Hematopoietic multipotent progenitor cell (in vitro differentiated cells): ENCODE measurements around the gene LILRA2. TPM values are rescaled to one million over a fixed set of nuclear protein-coding genes. Genes with fewer than 3 reads are reported as not detected.
"Not testable (repeated sequence)": the region's sequence is repeated elsewhere in the genome, so short reads cannot be mapped to it uniquely, and the experiment has no call there.

Experiments used
- DNase-seq, 3 donors: peaks; one replicate each; pipeline ENCODE4 v3.0.0-alpha.2; 2011 to 2015; ENCODE audit warnings: low read depth in 2 of 3, low spot score in 2 of 3
- total RNA-seq: library from RNA; depleted of rRNA; stranded (reverse); fragments of >200 nt; gene quantifications from one replicate; pipeline ENCODE4 v1.2.3, GENCODE V29; 2012

The LILRA2 gene
- total RNA-seq, 1 donor: 12.9 TPM

DNA sequence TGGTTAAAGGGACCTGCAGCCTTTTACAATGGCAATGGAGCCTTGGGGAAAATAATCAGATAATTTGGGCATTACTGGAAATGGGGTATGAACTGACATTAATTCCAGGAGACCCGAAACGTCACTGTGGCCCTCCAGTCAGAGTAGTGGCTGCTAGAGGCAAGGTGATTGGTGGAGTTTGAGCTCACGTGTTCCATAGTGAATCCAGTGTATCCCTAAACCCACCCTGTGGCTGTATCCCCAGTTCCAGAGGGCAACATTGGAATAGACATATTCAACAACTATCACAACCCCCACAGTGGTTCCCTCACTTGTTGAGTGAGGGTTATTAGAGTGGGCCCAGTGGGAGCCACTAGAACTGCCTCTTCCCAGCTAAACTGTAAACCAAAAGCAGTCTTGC lies 3.3 kb upstream of the LILRA2 start:
- no peak for DNase-seq

DNA sequence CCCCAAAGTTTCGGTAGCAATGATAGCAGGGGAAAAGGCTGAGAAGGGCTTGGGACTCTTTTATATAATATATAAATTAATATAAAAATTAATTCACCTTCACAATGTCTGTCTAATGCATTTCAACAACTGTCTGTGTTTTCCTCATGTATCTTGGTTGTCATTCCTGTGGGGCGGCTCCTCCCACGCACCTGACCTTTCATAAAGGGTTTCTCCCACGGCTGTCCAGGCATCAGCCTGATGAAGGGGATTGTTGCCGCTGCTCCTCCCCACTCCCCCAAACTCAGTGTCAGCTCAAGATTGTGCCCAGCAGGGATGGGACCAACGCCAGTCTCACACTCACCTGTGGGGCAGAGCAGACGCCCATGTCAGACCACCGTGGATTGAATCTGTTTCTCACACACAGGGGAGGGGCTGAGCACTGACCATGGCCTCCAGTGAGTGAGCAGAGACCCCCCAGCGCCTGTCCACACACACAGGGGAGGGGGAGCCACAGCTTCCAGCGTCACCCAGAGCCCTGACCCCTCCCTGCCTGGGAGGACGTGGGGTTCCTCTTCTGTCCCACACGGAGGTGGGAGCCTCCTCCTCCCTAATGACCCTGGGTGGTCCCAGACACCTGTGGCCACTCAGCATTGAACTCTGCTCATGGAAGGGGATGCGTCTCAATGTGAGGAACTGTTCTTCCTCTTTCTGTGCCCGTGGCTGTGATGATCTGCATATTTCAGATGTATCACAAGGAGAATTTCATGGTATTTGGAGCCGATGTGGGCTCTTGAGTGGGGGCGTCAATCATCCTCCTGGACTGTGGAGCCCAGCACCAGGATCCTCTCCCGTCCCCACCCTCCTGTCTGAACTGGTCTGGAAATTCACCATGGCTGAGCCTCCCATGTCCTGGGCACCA lies 1.6 kb upstream of the LILRA2 start:
- peak in 1 of 3 donors; percentile 62 for DNase-seq

DNA sequence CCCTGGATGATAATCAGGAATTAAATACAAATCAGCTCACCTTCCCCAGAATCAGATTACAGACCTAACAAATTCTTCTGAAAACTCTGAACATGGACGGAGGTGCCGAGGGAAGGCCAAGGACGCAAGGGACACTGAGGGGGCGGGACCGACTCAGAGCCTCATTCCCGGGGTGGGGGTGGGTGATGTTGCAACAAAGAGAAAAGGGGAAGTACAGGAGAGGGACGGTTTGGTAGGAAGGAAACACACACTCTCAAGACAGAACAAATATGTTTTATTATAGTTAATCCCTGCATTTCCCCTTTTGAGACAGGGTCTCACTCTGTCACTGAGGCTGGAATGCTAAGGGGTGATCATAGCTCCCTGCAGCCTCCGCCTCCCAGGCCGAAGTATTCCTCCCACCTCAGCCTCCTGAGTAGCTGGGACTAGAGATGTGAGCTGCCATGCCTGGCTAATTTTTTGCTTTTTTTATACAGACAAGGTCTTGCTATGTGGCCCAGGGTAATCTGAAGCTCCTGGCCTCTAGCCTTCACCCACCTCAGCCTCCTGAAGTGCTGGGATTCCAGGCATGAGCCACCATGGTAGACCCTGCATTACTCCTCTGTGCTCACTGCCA lies 786 bp upstream of the LILRA2 start:
- DNase-seq: peak in 2 of 3 donors; percentile 70 to 80

DNA sequence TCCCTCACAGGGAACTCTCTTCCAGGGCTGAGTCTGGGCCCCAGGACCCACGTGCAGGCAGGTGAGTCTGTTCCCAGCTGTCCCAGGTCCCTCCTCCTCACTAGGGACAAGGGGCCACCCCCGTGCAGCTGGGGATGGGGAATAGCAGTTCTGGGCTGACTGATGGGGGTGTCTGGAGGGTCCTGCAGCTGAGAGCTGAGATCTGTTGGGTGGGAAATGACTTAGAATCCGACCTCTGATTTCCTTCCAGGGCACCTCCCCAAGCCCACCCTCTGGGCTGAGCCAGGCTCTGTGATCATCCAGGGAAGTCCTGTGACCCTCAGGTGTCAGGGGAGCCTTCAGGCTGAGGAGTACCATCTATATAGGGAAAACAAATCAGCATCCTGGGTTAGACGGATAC lies 461 bp downstream of the LILRA2 start:
- no peak for DNase-seq

DNA sequence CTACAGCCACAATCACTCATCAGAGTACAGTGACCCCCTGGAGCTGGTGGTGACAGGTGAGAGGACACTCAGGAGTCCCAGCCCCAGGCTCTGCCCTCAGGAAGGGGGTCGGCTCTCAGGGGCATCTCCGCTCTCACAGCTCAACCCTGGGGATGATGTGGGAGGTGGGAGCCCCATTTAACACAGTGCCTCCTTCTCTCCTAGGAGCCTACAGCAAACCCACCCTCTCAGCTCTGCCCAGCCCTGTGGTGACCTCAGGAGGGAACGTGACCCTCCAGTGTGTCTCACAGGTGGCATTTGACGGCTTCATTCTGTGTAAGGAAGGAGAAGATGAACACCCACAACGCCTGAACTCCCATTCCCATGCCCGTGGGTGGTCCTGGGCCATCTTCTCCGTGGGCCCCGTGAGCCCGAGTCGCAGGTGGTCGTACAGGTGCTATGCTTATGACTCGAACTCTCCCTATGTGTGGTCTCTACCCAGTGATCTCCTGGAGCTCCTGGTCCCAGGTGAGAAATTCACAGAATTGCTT lies 1.0 kb downstream of the LILRA2 start:
- no peak for DNase-seq

DNA sequence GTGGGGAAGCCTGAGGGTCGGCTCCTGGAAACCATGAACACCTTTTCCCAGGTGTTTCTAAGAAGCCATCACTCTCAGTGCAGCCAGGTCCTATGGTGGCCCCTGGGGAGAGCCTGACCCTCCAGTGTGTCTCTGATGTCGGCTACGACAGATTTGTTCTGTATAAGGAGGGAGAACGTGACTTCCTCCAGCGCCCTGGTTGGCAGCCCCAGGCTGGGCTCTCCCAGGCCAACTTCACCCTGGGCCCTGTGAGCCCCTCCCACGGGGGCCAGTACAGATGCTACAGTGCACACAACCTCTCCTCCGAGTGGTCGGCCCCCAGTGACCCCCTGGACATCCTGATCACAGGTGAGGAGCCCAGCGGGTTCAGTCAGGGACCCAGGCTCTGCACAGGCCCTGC lies 1.6 kb downstream of the LILRA2 start:
- DNase-seq: not testable (repeated sequence)

DNA sequence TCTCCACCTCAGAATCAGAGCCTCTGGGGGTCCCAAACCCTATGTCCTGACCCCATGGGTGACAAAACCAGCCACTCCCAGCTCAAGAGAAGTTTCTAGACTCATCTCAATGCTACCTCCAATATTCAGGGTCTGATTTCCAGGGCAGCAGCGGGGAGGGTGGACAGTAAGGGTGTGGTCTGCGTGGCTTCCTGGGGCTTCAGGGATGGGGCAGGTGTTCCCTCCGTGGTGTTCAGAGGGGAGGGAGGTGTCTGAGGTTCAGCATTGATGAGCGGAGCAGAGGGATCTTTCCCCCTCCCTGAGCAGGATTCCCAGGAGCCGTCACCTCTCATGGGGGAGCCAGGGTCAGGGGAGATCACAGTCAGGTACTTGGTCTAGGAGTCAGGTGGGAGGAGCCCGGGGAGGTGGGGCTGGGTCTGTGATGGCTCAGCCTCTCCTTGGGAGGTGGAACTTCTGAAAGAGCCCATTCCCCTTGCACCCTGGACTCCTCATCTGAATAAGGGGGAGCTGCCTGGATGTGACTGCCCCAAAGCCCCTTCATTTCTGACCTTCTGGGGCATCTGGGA lies 2.9 kb downstream of the LILRA2 start:
- DNase-seq: no peak

DNA sequence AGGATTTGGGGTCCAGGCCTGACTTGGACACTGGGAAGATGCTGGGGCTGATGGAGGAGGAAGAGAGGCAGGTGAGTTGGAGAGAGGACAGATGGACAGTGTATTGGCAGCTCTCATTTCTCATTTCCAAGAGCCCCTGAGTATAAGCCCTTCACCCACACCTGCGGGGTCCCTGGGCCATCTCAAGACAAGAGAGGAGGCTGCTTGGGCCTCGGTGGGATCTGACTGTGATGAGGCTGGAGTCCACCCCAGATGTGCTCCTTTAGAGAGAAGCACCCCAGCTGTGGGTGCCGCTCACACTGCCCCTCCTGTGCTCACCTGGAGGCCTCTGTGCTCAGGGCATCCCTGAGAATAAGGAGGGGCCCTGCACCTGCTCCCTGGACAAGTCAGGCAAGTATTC lies 3.7 kb downstream of the LILRA2 start:
- no peak for DNase-seq

DNA sequence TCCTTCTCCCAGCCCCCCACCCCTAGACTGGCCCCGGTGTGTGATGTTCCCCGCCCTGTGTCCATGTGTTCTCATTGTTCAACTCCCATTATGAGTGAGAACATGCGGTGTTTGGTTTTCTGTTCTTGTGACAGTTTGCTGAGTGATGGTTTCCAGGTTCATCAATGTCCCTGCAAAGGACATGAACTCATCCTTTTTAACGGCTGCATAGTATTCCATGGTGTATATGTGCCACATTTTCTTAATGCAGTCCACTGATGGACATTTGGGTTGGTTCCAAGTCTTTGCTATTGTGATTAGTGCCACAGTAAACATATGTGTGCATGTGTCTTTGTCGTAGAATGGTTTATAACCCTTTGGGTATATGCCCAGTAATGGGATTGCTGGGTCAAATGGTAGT lies 4.7 kb downstream of the LILRA2 start:
- not testable (repeated sequence) for DNase-seq

DNA sequence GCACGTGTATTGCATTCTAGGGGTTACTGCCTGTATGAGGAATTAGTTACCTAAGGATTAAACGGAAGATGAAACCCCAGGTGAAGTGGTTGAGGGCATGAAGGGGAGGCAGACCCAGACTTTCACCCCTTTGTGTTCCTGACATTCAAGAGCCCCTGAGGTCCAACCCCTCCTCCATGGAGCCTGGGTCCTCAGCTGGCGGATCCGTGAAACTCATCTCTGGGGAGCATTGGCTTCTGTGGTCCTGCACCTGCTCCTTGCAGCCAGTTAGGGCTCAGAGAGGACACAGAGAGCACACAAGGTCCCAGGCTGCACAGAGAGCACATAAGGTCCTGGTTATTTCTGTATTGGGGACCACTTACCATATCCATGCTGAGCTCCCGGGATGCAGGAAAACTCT lies 12.8 kb downstream of the LILRA2 start:
- no peak for DNase-seq

DNA sequence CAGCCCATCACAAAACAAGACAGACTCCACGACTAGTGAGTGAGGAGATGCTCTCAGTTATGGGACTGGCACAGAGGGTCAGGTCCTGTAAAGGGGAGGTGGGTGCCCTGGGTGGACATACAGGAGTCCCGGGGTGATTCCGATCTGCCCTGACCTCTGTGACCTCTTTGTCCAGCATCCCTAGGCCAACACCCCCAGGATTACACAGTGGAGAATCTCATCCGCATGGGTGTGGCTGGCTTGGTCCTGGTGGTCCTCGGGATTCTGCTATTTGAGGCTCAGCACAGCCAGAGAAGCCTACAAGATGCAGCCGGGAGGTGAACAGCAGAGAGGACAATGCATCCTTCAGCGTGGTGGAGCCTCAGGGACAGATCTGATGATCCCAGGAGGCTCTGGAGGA lies 13.4 kb downstream of the LILRA2 start:
- no peak for DNase-seq

DNA sequence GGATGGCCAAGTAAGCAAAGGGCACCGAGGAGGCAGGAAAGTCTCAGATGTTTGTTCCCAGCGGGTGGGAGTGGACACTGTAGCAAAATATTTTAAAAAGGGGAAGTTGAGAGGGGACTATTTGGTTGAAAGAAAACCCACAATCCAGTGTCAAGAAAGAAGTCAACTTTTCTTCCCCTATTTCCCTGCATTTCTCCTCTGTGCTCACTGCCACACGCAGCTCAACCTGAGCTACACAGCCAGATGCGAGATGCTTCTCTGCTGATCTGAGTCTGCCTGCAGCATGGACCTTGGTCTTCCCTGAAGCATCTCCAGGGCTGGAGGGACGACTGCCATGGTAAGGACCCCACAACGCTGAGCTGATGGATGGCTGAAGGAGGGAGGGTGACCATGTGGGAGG lies 19.9 kb downstream of the LILRA2 start, which contains the start of gene LILRA1:
Gene LILRA1, plus strand, starts transcription at position 188 of the 400 bp plus-strand sequence. CDS start 613 bp downstream, outside the sequence.
- DNase-seq: peak in 2 of 3 donors; percentile 45 to 84

DNA sequence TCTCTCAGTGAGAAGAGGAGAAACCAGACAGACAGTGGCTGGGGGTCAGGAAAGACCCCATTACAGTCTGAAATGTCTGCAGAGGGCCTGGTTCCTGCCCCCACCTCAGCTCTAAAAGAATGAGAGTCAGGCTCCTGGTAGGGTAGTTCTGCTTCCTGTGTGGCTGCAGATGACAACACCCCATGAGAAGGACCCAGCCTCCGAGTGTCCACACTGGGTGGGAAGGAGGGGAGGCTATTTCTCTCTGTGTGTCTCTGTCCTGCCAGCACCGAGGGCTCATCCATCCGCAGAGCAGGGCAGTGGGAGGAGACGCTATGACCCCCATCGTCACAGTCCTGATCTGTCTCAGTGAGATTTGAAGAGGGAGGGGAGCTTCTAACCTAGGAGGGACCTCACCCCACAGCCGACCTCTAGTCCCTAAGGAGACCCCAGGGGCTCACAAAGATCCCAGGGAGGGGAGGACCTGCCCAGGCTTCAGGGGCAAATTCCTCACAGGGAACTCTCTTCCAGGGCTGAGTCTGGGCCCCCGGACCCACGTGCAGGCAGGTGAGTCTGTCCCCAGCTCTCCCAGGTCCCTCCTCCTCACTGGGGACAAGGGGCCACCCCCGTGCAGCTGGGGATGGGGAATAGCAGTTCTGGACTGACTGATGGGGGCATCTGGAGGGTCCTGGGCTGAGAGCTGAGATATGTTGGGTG lies 20.5 kb downstream of the LILRA2 start:
- DNase-seq: peak in 1 of 3 donors; percentile 24

DNA sequence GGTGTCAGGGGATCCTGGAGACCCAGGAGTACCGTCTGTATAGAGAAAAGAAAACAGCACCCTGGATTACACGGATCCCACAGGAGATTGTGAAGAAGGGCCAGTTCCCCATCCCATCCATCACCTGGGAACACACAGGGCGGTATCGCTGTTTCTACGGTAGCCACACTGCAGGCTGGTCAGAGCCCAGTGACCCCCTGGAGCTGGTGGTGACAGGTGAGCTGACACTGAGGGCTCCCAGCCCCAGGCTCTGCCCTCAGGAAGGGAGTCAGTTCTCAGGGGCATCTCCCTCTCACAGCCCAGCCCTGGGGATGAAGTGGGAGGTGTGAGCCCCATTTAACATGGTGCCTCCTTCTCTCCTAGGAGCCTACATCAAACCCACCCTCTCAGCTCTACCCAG lies 21.1 kb downstream of the LILRA2 start:
- no peak for DNase-seq

DNA sequence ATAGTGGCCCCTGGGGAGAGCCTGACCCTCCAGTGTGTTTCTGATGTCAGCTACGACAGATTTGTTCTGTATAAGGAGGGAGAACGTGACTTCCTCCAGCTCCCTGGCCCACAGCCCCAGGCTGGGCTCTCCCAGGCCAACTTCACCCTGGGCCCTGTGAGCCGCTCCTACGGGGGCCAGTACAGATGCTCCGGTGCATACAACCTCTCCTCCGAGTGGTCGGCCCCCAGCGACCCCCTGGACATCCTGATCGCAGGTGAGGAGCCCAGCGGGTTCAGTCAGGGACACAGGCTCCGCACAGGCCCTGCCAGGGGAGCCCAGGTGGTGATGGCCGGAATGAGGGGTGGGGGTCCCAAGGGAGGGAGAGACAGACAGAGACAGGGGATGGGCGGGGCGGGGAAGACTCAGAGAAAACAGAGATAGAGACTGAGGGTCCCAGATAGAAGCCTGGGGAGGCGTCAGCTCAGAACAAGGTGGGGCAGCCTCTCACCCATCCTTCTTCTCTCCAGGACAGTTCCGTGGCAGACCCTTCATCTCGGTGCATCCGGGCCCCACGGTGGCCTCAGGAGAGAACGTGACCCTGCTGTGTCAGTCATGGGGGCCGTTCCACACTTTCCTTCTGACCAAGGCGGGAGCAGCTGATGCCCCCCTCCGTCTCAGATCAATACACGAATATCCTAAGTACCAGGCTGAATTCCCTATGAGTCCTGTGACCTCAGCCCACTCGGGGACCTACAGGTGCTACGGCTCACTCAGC lies 22.3 kb downstream of the LILRA2 start:
- DNase-seq: not testable (repeated sequence)

DNA sequence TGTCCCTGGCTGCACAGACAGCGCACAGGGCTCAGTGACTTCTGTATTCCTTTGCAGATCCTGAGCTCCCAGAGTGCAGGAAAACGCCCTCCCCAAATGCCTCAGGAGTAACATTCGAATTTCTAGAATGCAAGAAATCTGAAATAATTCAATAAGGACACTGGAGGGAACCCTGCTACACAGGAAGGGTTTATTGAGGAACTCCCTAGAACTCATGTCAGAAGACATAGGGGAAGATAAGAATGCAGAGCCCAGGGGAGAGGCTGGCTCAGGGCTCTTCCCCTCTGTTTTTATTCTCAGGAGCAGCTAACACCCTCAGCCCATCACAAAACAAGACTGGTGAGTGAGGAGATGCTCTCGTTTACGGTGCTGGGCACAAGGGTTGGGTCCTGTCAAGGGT lies 26.6 kb downstream of the LILRA2 start:
- no peak for DNase-seq

DNA sequence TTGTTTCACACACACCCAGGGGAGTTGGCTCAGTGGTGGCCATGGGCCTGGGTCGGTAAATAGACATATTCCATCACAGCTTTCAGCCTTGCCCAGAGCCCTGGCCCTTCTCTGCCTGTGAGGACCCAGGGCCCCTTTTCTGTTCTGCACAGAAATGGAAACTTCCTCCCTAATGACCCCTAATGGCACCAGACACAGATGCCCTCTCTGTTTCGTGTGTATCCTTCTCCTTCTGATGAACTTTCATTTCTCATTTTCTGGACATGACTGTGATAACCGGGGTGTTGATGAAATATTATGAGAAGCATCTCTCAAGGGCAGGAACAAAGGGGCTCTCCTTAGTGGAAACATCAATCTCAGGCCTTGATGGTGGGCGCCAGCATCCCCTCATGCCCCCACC lies 32.6 kb downstream of the LILRA2 start:
- DNase-seq: no peak

DNA sequence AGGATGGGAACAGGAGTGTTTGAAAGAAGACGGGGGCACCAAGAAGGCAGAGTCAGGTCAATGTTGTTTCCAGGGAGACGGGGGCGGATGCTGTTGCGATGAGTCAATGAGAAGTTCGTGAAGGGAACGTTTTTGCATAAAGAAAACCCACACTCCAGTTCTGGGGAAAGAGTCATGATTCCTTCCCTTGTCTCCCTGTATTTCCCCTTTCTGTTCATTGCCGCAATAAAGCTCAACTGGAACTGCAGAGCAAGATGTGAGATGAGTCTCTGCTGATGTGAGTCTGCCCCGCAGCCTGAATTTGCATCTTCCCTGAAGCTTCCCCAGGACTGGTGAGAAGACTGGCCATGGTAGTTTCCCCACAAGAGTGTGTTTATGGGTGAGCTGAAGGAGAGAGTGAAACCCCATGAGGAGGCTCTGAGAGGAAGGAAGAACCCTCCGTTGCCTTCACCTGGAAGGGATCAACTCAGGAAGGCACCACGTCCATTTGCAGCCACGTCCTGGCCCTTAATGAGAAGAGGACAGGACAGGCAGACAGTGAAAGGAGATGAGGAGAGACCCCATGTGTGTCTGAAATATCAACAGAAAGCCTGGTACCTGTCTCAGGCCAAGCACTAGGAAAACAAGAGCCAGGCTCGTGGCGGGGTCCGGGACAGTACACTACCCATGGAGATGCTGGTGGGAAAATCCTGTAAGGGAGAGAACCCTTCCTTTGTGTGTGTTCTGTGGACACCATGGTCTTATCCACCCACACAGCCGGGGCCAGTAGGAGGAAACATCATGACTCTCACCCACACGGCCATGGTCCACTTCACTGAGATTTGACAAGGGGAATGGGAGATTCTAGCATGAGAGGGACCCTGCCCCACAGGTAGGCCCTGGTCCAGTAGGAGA lies 33.5 kb downstream of the LILRA2 start:
- no peak for DNase-seq

DNA sequence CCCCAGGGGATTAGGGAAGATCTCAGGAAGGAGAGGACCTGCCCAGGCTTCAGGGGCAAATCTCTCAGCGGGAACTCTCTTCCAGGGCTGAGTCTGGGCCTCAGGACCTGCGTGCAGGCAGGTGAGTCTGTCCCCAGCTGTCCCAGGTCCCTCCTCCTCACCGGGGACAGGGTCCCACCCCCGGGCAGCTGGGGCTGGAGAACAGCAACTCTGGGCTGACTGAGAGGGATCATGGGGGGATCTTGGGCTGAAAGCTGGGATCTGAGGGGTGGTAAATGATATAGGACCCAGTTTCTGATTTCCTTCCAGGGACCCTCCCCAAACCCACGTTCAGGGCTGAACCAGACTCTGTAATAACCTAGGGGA lies 34.2 kb downstream of the LILRA2 start:
- DNase-seq: no peak
